Activated CD4-positive, alpha-beta T cell treated with anti-CD3 and anti-CD28 coated beads, Interleukin-2, amount 50 U/mL, for 1 hour (primary cell): ENCODE measurements around the gene LAMC3.
"Not testable (repeated sequence)": the region's sequence is repeated elsewhere in the genome, so short reads cannot be mapped to it uniquely, and the experiment has no call there.

Experiments used
- DNase-seq: peaks from one replicate; pipeline ENCODE4 v3.0.0-alpha.2; 2020

LAMC3 gene

GRCh38 chr9:130992682-130993032, 16.3 kb upstream of the LAMC3 start:
- DNase-seq: no peak

GRCh38 chr9:130993303-130994030, 15.5 kb upstream of the LAMC3 start:
- no peak for DNase-seq

- DNase-seq: no peak
These were observed 14.6 kb upstream of the LAMC3 start for GRCh38 chr9:130994135-130995085.

GRCh38 chr9:130995086-130996011, 13.6 kb upstream of the LAMC3 start:
- DNase-seq: no peak

GRCh38 chr9:130996205-130996604, 12.8 kb upstream of the LAMC3 start:
- no peak for DNase-seq

- DNase-seq: no peak
These were observed 12.1 kb upstream of the LAMC3 start for GRCh38 chr9:130996676-130997394.

- no peak for DNase-seq
These were observed 11.6 kb upstream of the LAMC3 start for GRCh38 chr9:130997395-130997684.

GRCh38 chr9:130997925-130998596, 10.9 kb upstream of the LAMC3 start:
- peak; percentile 19 for DNase-seq

GRCh38 chr9:130998597-130999244, 10.3 kb upstream of the LAMC3 start:
- no peak for DNase-seq

GRCh38 chr9:130999245-130999623, 9.7 kb upstream of the LAMC3 start:
- DNase-seq: no peak

- DNase-seq: not testable (repeated sequence)
These were observed 8.4 kb upstream of the LAMC3 start for GRCh38 chr9:131000526-131000925.

- DNase-seq: no peak
These were observed 8.0 kb upstream of the LAMC3 start for GRCh38 chr9:131001021-131001420.

- no peak for DNase-seq
These were observed 7.0 kb upstream of the LAMC3 start for GRCh38 chr9:131001990-131002389.

GRCh38 chr9:131006601-131007000, 2.4 kb upstream of the LAMC3 start:
- no peak for DNase-seq

- no peak for DNase-seq
These were observed 888 bp upstream of the LAMC3 start for GRCh38 chr9:131008086-131008485.

- DNase-seq: no peak
These were observed 438 bp upstream of the LAMC3 start for GRCh38 chr9:131008563-131008908.

- no peak for DNase-seq
These were observed 1.7 kb downstream of the LAMC3 start for GRCh38 chr9:131010482-131011273.

GRCh38 chr9:131011274-131012022, 2.5 kb downstream of the LAMC3 start:
- no peak for DNase-seq

- DNase-seq: no peak
These were observed 3.0 kb downstream of the LAMC3 start for GRCh38 chr9:131012023-131012334.

- DNase-seq: no peak
These were observed 3.5 kb downstream of the LAMC3 start for GRCh38 chr9:131012396-131012917.
